Activated CD8-positive, alpha-beta T cell treated with anti-CD3 and anti-CD28 coated beads for 36 hours (primary cell): ENCODE results near the gene HIP1R. TPM values are rescaled to one million over a fixed set of nuclear protein-coding genes. Genes with fewer than 3 reads are reported as not detected.

Experiments used
- ATAC-seq: fragments of 200-7000 bp; cut with Tn5 transposase; one replicate; pipeline ENCODE4 v1.10.0; 2021; ENCODE audit warnings: mild to moderate bottlenecking, moderate library complexity
- CTCF ChIA-PET: fragments of 350-600 bp; sonication (Branson Sonifier 250); formaldehyde crosslinking; loops from one replicate; lab custom pipeline; 2021; ENCODE audit warnings: antibody characterized with exemption; lab: Charles Lee
- POLR2A ChIA-PET: fragments of 350-600 bp; sonication (Branson Sonifier 250); formaldehyde crosslinking; loops from one replicate; lab custom pipeline; 2021; ENCODE audit warnings: antibody characterized with exemption; lab: Charles Lee
- DNase-seq: peaks from one replicate; pipeline ENCODE4 v3.0.0-alpha.2; 2020
- H3K27ac Mint-ChIP-seq: one replicate; pipeline ENCODE4 v1.8.0; 2021; ENCODE audit warnings: mild to moderate bottlenecking, mixed read lengths
- H3K27me3 Mint-ChIP-seq: one replicate; pipeline ENCODE4 v1.8.0; 2021; ENCODE audit warnings: mixed read lengths
- H3K36me3 Mint-ChIP-seq: one replicate; pipeline ENCODE4 v1.8.0; 2021; ENCODE audit warnings: low read depth, mixed read lengths
- H3K4me1 Mint-ChIP-seq: one replicate; pipeline ENCODE4 v1.8.0; 2021; ENCODE audit warnings: low read depth, mixed read lengths
- H3K4me3 Mint-ChIP-seq: one replicate; pipeline ENCODE4 v1.8.0; 2021; ENCODE audit warnings: mild to moderate bottlenecking, moderate library complexity, mixed read lengths
- H3K9me3 Mint-ChIP-seq: one replicate; pipeline ENCODE4 v1.8.0; 2021; ENCODE audit warnings: mixed read lengths
- intact Hi-C: fragments of 100-400 bp; cut with micrococcal nuclease; formaldehyde crosslinking; loops from one replicate; pipeline ENCODE4 v1.10.0; 2022
- total RNA-seq, 2 experiments: library from RNA; stranded (reverse); gene quantifications; one replicate each; pipeline ENCODE4 v1.2.3, GENCODE V29; 2021
- TF ChIP-seq, protein P1 (sequence below): fragments of 200-600 bp; IDR thresholded peaks from one replicate; pipeline ENCODE4 v1.8.0; 2022; ENCODE audit warnings: antibody characterized with exemption, mild to moderate bottlenecking

The HIP1R gene
- total RNA-seq, 2 experiments from 2014 or later, result 22.8 to 22.9 TPM

DNA sequence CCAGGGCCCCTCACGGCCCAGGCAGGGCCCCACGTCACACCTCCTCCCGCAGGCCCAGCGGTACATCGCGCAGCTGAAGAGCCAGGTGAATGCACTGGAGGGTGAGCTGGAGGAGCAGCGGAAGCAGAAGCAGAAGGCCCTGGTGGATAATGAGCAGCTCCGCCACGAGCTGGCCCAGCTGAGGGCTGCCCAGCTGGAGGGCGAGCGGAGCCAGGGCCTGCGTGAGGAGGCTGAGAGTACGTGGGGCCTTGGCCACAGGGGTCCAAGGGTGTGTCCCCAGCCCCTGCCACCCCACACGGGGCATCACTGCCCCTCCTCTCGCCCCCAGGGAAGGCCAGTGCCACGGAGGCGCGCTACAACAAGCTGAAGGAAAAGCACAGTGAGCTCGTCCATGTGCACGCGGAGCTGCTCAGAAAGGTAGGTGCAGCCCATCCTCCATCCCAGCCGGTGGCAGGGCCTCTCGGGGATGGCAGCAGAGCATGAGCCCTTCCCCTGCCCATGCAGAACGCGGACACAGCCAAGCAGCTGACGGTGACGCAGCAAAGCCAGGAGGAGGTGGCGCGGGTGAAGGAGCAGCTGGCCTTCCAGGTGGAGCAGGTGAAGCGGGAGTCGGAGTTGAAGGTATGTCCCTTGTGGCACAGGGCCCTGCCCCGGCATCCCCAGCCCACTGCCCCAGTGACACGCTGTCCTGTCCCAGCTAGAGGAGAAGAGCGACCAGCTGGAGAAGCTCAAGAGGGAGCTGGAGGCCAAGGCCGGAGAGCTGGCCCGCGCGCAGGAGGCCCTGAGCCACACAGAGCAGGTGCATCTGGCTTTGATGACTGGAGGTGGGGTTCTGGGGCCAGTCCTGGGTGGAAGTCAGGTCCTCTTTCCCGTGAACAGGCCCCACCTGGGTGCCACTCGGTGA is 20.9 kb downstream of the HIP1R start:
- CTCF ChIA-PET, result interaction anchor here (1.1 to 1.7 kb wide), 3 partner anchors 62 to 100 kb away, joined by 4 to 5 read pairs (median 4); no protein-coding TSS in a partner anchor
- Mint-ChIP-seq H3K36me3 (peaks cover 1% of the 10 kb centered on the region), H3K4me1 (no peaks in the 10 kb centered on the region), H3K27ac (no peak overlapping the region), H3K9me3 (no peaks in the 10 kb centered on the region), H3K27me3 (no peaks in the 10 kb centered on the region), H3K4me3 (no peak overlapping the region)
- TF ChIP-seq, protein P1, sequence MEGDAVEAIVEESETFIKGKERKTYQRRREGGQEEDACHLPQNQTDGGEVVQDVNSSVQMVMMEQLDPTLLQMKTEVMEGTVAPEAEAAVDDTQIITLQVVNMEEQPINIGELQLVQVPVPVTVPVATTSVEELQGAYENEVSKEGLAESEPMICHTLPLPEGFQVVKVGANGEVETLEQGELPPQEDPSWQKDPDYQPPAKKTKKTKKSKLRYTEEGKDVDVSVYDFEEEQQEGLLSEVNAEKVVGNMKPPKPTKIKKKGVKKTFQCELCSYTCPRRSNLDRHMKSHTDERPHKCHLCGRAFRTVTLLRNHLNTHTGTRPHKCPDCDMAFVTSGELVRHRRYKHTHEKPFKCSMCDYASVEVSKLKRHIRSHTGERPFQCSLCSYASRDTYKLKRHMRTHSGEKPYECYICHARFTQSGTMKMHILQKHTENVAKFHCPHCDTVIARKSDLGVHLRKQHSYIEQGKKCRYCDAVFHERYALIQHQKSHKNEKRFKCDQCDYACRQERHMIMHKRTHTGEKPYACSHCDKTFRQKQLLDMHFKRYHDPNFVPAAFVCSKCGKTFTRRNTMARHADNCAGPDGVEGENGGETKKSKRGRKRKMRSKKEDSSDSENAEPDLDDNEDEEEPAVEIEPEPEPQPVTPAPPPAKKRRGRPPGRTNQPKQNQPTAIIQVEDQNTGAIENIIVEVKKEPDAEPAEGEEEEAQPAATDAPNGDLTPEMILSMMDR, result no peak
- DNase-seq, result no peak
- no peak for ATAC-seq
- POLR2A ChIA-PET, result interaction anchor here (0.5 to 0.9 kb wide), 3 partner anchors 20 to 110 kb away, joined by 3 to 5 read pairs (median 4); partner anchors contain the start of gene ABCB9
- intact Hi-C loops, result no loop called here

DNA sequence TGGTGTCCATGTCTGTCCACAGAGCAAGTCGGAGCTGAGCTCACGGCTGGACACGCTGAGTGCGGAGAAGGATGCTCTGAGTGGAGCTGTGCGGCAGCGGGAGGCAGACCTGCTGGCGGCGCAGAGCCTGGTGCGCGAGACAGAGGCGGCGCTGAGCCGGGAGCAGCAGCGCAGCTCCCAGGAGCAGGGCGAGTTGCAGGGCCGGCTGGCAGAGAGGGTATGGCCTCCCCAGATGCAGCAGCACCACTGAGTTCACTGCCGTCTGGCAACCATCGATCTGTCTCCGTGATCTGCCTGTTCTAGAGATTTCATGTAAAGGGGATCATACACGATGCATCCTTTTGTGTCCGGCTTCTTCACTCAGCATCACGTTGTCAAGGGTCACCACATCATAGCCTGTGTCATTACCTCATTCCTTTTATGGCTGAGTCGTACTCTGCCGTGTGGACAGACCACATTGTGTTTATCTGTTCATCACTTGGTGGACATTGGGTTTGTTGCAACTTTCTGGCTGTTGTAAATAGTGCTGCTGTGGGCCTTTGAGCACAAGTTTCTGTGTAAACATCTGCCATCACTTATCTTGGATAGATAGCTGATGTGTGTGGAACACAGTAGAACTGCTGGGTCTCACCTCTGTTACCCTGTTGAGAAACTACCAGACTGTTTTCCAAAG is 21.9 kb downstream of the HIP1R start:
- Mint-ChIP-seq H3K27ac (no peak overlapping the region), H3K9me3 (no peaks in the 10 kb centered on the region), H3K27me3 (no peaks in the 10 kb centered on the region), H3K4me3 (no peak overlapping the region), H3K36me3 (peaks cover 1% of the 10 kb centered on the region), H3K4me1 (no peaks in the 10 kb centered on the region)
- ChIA-PET CTCF (interaction anchor here (0.9 to 5.7 kb wide), 4 partner anchors 63 to 95 kb away, joined by 4 to 87 read pairs (median 5); no protein-coding TSS in a partner anchor), POLR2A (interaction anchor here (0.9 to 1.2 kb wide), 2 partner anchors 24 to 99 kb away, joined by 3 read pairs; no protein-coding TSS in a partner anchor)
- ATAC-seq, result no peak
- intact Hi-C loops, result no loop called here
- no peak for DNase-seq
- TF ChIP-seq, protein P1, result no peak

DNA sequence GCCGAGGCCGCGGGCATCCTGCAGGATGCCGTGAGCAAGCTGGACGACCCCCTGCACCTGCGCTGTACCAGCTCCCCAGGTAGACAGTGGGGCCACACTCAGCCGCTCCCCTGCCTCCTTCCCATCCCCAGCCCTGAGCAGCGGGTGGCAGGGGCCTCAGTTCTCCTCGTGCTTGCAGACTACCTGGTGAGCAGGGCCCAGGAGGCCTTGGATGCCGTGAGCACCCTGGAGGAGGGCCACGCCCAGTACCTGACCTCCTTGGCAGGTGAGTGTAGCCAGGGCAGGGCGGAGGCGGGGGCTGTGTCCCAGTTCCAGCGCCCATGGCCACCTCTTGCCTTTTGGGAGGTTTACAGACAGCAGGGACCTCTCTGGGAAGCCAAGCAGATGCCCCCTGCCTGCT is 22.9 kb downstream of the HIP1R start:
- no peak for DNase-seq
- ChIA-PET POLR2A (interaction anchor here (0.9 to 1.2 kb wide), 2 partner anchors 25 to 97 kb away, joined by 3 read pairs; no protein-coding TSS in a partner anchor), CTCF (interaction anchor here (0.9 to 5.7 kb wide), 3 partner anchors 64 to 96 kb away, joined by 3 to 87 read pairs (median 5); no protein-coding TSS in a partner anchor)
- Mint-ChIP-seq H3K9me3 (no peaks in the 10 kb centered on the region), H3K27ac (no peak overlapping the region), H3K4me1 (no peaks in the 10 kb centered on the region), H3K4me3 (no peak overlapping the region), H3K36me3 (peaks cover 1% of the 10 kb centered on the region), H3K27me3 (no peaks in the 10 kb centered on the region)
- intact Hi-C loops, result loop anchor here (2.0 kb wide), 1 partner anchor 99 kb away; no protein-coding TSS in a partner anchor
- TF ChIP-seq, protein P1, result no peak
- no peak for ATAC-seq

DNA sequence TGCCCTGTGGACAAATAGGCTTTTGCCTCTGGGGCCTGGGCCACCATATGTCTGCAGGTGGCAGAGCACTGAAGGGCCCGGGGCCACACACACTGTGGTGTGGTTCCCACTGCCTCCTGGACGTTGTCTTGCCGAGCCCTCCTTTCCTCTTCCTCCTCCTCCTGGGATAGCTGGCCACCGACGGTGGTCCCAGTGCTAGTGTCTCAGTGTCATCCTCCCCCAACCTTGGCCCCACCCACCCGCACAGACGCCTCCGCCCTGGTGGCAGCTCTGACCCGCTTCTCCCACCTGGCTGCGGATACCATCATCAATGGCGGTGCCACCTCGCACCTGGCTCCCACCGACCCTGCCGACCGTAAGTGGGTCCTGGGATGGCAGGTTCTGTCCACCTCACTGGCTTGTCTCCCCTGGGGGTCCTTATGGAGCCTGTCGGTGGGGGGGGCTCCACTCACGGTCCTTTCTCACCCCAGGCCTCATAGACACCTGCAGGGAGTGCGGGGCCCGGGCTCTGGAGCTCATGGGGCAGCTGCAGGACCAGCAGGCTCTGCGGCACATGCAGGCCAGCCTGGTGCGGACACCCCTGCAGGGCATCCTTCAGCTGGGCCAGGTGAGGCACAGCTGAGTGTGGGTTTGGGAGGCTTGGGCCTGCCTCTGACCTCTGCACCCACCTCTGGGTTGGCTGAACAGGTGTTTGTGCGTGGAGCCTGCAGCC is 23.5 kb downstream of the HIP1R start:
- intact Hi-C loops, result loop anchor here (2.0 kb wide), 1 partner anchor 98 kb away; no protein-coding TSS in a partner anchor
- POLR2A ChIA-PET, result interaction anchor here (1.0 to 1.2 kb wide), 4 partner anchors 13 to 120 kb away, joined by 3 read pairs; no protein-coding TSS in a partner anchor

More for the DNA sequence above, 23.5 kb downstream of the HIP1R start:
- H3K27me3 Mint-ChIP-seq, result no peaks in the 10 kb centered on the region
- H3K36me3 Mint-ChIP-seq, result peaks cover 1% of the 10 kb centered on the region
- TF ChIP-seq, protein P1, result no peak
- no peaks in the 10 kb centered on the region for H3K4me1 Mint-ChIP-seq
- no peaks in the 10 kb centered on the region for H3K9me3 Mint-ChIP-seq
- CTCF ChIA-PET, result interaction anchor here (0.8 to 5.7 kb wide), 11 partner anchors 10 to 121 kb away, joined by 3 to 87 read pairs (median 3); partner anchors contain the start of gene ABCB9
- no peak overlapping the region for H3K4me3 Mint-ChIP-seq
- no peak for ATAC-seq
- no peak for DNase-seq
- no peak overlapping the region for H3K27ac Mint-ChIP-seq
